Activated CD8-positive, alpha-beta memory T cell treated with anti-CD3 and anti-CD28 coated beads for 48 hours (primary cell): ENCODE data around the gene SUN2.
A peak's percentile ranks its signal among the peaks of the same experiment; 100 is the strongest.

ENCODE experiments used
- DNase-seq, 3 experiments: peaks; one replicate each; pipeline ENCODE4 v3.0.0-alpha.2; 2020; ENCODE audit warnings: low read depth in 2 of 3, low spot score in 2 of 3

The SUN2 gene

DNA sequence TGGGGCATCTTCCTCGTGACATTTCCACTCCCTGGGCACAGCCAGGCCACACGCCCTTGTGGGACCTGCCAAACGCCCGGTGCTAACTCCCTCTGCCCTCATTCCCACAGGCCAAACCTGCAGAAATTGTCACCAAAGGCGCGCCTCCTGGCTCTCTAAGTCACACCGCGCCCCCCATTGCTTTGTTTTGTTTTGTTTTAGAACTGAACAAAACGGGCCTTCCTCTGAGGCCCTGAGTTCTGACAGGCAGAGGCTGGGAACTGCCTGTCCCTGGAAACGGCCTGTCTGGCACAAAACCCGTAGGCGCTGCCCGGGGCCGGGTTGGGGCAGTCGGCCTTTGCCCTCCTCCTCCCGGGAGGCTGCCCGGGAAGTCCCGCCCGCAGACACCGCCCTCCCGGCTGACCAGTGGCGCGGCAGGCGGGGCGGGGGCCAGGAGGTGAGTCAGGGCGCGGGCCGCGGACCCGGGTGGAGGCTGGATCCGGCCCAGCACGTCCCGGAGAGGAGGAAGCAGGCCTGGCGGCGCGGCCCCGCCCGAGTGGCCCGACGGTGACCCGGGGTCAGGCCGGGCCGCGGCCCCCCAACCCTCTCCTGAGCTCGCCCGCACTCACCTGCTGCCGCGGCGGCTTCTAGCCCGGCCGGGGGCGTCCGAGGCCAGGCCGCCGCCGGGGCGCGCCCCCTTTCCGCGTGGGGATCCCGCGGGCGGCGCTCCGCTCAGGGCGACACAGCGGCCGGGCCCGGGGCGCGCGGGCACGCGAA, 465 bp downstream of the SUN2 start:
- DNase-seq, result peak in 1 of 3 experiments; percentile 50

DNA sequence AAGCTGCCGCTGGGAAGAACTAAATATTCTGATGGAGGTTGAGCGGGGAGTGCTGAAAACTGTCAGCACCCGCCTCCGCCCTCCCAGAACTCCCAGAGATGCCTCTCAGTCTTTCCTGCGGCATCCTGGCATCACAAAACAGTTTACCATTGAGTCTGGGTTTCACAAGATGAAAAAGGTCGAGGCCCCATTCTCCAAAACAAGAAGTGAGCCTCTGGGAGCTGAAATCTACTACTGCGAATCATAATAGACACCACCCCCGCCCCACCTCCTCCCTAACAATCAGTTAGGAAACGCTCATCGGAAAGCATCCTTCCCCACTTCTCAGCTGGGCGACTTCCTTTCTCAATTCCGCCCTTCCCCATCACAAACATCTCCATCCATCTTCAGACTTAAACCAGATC, 1.0 kb downstream of the SUN2 start:
- DNase-seq, result no peak

DNA sequence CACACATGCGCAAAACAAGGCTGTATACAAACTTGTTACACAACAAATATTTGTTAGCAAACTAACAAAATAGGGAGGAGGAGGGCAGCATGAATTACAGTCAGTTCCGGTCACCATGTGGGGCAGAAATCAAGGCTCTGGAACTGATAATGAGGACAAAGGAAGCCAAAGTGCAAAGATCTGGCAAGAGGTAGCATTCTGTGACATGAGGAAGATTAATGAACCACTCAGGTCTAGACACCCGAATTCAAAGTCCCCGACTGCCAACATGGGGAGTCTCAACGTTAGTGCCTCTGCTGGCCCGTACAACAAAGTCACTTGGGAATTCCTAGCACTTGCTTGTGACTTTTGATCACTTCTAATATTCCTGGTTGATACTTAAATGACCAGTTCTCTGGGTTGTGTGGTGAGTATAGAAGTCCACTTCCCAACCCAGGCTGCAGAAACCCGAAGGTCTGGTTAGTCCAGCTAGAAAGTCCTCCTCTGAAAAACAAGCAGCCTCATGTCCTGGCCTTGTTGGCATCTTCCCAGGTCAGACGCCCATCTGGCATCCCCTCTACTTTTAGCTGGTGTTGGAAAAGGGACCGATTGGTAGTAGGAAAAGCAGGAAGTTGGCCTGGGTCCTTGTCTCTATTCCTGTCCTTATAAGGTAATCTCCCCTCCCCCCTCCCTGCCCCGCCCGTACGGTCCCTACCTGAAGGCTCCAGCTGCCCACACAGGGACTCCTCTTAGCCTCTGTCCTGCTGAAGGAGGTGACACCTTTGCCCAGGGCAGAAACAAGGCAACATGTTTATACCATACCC, 1.6 kb downstream of the SUN2 start:
- no peak for DNase-seq

DNA sequence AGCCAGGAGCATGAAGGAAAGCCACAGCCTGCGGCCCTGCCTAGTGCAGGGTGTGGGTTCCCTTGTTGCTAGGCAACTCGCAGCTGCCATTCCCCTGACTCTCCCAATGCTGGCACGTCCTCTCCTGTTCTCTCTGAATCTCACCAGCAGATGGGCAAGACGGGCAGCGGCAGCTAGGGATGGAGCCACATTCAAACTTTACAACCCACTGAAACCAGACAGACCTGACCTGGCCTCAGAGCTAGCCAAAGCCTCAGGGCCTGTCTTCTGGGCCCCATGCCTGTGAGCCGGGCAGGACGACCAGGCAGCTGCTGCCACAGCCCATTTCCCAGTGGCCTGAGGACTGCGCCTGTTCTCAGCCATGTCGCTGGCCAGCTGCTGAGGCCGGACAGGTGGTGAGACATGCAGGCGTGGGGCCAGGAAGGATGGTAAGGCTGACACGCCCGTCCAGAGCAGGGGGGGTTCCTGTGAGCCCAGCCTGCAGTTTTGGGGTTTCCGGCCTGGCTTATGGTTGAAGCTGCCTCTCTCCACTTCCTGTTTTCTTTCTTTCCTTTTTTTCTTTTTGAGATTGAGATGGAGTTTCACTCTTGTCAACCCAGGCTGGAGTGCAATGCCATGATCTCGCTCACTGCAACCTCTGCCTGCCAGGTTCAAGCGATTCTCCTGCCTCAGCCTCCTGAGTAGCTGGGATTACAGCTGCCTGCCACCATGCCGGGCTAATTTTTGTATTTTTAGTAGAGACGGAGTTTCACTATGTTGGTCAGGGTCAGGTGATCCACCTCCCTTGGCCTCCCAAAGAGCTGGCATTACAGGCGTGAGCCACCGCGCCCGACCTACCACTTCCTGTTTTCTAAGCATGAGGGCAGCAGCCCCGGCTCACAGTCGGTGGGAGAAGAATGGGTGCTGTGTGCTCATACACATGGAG, 4.1 kb downstream of the SUN2 start:
- DNase-seq, result peak in 1 of 3 experiments; percentile 57

DNA sequence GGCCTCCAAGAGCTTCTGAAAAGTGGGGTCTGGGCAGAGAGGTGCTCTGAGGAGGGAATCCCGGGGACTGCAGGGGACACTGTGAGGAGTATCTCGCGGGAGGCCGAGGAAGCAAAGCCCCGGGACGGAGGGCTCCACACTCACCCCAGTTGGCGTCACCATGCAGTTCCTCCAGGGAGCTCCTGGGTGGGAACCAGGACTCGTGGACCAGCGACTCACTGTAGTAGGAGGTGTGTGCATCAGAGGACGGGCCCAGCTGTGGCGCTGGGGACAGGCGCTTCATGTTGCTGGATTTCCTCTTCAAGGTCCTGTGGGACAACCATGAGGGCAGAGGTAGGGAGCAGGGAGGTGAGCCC, 4.8 kb downstream of the SUN2 start:
- DNase-seq, result no peak

DNA sequence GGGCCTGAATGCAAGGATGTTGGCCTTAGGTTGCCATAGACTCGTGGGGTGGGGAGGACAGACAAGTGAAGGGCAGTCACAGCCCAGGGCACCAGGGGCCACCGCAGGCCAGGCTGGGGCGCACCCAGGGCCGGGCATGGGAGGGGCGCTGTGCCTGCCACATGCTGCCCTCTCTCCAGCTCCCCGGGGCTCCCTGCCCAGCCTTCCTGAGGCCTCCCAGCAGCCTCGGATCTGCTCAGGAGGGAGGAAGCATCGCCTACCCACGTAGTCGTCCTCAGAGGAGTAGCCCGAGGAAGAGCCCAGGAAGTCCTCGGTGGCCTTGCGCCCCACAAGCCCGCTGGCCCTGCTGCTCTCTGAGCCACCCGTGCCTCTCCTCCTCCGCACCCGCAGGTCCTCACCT, 5.2 kb downstream of the SUN2 start:
- no peak for DNase-seq

DNA sequence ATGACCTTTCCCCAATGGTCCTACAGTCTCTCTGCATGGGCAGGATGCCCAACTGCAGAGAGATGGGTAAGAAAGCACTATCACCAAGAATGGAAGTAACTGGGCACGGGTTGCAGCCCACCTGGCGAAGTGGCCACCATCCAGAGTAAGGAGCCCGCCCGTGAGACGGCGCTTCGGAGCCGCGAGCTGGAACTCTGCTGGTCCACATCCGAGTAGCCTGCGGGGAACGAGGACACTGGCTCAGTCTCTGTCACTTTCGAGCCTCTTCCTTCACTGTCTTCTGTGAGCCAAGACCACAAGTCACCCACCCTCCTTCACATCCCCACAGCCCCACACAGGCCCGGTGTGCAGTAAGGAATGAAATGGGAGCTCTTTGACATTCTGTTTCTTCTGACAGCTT, 5.7 kb downstream of the SUN2 start:
- no peak for DNase-seq

DNA sequence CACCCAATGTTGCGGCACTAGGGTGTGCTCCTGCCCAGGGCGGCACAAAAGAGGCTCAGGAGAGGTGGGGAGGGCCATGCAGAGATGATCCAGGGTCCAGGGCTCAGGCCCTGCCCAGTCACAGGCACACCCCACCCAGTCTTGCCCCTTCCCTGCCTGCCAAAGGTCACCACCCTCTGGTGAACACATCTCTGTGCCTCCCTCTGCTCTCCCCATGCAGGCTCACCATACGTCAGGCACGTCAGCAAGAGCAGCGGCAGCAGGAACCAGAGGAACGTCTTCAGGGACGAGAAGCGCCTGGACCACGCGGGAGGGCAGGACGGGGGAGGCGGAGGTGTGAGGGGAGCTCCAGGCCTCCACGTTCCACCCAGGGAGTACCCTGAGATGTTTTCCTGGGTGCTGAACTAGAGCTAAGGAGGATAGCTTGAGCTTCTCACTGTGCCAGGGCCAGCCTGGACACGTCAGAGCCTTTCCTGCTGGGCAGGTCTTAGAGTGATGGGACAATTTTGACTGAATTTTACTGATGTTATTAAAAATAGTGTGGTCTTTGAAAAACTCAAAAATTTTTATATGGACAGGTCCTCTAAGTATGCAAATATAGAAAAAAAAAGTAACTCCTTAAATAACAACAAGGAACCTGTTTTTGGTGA, 7.2 kb downstream of the SUN2 start:
- no peak for DNase-seq

DNA sequence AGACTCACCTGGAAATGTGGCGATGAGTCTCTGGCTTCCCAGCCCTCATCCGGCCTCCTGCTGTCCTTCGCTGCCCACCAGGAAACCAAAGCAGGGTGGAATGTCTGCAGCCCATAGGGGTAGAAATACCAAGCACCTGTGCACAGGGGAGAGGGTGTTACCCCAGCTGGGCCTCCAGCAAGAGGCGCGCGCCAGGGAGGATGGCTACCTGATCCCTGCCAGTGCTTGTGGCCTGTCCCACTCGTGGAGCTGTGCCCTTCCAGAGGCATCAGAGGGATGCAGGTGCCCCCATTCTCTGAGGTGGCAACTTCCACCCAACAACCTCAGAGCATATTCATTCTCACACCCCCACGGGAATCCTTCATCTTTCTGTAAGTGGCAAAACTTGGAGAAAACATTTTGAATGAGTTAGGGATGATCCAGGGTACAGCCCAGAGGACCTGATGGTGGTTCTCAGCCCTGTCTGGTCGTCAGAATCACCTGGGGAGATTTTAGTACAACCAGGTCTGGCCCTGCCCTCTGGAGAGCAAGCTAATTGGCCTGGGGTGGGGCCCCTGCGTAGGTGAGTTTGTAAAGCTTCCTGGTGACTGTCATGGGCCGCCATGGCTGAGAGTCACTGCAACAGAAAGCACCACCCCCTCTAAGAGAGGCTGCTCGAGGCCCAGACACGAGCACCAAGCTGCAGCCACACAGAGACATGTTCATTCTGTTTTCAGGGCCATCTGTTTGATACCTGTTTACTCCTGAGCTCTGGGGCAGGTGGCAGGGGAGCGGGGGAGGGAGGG, 9.9 kb downstream of the SUN2 start:
- no peak for DNase-seq

DNA sequence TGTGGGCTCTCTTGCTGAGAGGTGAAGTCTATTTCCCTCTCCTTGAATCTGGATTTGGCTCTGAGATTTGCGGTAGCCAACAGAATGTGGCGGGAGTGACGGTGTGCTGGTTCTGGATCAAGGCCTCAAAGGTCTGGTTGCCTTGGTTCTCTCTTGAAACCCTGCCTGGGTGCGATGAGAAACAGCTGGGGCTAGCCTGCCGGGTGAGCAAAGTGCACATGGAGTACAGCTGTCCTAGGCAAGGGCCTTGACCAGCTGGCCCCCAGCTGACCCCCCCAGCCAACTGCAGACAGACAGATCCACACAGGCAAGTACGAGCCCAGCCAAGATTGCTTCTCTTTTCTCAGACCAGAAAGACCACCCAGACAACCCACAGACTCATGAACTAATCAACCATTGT, 10.8 kb downstream of the SUN2 start:
- DNase-seq, result no peak

DNA sequence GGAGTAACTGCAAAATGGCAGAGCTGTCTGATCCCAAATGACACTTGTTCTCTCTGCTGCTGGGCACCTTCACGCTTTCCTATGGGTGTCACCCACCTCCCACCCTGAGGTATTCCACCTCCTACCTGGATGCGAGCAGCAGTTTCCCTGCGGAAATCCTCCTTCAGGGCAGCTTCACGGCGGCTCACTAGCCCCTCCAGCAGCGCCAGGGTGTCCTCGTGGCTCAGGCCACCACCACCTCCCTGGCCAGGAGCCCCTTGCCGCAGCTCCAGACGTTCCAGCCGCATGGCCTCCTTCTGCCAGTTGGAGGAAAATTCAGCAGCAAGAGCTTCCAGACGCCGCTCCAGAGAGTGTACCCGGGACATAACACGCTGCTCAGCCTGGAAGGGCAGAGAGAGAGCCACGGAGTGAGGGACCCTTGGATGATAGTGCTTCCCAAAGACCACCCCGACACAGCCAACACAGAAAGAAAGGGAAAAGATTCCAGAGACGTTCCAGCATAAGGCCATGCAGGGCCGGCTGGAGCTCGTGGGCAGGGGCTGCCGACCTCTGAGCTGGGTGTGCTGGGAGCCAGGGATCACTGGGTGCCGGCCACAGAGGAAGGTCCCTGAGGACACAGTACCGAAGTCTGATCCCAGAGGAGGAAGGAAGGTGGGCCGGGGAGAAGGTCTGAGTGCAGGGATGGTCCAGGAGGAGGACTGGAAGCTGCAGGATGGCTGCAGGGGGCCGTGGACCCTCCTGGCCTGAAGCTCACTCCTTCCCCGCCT, 13.4 kb downstream of the SUN2 start:
- DNase-seq, result no peak

DNA sequence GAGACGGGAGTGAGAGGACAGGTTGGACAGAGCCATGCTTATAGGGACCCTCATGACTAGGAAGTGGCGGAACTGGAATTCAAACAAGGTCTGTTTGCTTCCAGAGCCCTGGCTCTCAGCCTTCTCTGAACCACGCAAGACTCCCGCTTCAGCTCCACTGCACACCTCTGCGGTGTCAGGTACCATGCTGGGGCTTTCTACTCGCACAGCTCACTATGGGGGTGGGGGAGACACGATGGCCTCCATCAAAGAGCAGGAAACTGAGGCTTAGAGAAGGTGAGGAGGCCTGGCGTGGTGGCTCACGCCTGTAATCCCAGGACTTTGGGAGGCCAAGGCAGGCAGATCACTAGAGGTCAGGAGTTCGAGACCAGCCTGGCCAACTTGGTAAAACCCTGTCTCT, 14.2 kb downstream of the SUN2 start:
- no peak for DNase-seq

DNA sequence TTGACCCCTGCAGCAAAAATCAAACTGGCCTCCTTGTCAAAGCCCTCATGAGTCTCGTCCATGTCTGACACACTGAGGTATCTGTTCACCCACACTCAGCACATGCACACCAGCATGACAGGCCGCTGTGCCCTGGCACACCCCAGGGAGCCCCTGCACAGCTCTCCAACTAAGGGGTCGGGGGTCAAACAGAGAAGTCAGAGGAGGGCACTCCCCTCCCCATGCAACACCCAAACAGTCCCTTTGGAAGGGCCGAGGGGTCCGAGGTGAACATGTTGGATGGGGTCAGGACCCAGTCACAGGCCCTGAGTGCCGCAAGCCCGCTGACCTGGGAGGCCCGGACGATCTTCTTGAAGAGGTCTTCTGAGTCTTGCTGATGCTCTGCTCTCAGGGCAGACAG, 14.6 kb downstream of the SUN2 start:
- DNase-seq, result no peak

DNA sequence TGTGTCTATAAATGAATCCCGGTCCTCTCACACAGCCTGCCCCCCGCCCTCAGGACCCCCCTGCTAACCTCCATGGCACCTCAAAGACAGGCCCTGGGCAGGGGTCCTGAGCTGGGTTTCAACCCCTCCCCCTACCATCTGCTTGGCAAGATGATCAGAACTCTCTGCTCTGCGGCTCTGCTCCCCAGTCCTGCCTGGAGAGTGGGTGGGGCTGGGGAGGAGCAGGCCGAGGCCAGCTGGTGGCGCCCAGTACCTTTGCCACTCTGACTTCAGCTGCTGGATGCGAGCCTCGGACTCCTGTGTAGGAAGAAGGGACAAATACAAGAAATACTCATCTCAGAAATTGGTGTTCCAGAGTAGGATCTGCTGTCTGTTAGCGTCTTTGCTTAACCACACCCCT, 15.0 kb downstream of the SUN2 start:
- DNase-seq, result no peak

DNA sequence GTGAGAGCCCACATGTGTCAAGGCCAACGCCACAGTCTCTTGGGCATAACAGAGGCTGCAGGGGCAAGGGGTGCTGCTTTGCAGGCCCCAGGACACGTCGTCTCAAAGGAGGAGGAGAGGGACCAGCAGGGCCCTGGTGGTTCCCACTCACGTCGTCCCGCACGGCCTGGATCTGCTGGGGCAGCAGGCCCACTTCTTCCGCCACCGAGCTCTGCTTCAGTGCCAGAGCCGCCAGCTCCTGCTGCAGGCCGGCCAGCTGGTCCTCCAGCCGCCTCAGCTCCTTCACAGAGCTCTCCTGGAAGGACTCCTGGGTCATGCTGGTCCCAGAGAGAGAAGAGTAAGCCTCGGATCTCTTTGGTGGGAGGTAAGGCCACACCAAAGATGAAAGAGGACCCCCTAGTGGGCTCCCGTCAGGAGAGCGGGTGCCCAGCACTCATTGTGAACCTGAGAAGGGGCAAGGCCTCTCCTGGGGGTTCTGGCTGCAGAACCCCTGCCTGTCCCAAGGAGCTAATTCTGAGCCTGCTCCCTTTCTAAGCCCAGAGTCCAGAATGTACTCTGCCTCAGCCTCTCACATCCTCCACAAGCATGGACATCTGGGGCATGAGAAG, 15.6 kb downstream of the SUN2 start:
- no peak for DNase-seq

DNA sequence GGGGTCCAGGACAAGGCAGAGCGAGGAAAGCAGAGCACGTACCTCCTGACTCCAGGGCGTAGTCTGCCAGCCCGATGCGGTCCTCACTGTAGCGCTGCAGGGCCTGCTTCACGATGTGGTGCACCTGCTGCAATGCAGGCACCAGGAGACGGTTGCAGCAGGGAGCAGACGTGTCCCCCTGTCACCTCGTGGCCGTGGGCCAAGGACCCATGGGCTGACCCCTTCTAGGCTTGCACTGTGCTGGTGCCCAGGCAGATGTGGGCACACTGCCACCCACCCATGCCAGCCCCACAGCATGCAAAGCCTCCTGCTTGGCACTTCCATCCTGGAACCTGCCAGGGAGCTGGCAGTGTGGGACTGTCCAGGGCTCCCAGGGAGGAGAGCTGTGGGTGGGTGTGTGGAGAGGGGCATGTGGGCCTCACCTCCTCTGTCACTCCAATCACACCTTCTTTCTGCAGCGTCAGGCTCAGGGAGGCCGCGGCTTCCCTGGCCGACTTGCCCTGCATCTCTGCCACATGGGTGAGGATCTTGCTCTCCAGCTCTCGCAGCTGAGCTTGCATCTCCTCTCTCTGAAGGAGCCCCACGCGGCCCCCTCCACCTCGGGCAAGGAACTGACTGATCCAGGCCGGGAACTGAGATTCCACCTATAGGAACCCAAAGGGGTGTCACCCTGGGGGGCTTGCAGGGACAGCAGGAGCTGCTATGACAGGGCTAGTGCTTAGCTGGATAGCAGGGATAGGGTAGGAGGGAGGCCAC, 16.3 kb downstream of the SUN2 start:
- DNase-seq, result no peak

DNA sequence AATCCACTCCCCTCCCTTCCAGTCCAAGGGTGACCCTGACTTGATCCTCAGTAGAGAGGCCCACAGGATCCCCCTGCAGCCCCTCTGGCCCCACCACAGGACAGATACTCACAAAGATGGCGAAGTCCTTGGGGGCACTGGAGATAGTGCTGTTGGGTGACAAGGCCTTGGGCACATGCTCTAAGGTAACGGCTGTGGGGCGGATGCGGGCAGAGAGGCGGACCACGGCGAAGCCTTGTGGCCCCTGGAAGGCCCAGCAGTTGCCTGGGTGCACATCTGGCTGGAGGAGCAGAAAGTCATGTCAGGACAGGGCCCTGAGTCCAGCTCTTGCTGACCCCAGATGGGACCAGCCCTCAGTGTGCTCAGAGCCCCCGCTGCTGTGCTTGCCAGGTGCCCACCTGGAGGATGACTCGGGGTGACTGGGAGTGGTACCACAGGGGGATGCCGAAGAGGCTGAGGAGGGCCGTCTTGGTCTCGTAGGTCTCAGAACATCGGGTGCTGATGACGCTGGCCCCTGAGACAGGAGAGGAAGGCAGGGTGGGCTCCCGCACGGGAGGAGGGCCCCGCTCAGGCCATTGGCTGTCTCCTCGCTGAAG, 17.2 kb downstream of the SUN2 start:
- no peak for DNase-seq
